HG03103 (cell line): Measurements from ENCODE around the gene FUT1.
"Not testable (repeated sequence)": the region's sequence is repeated elsewhere in the genome, so short reads cannot be mapped to it uniquely, and the experiment has no call there.

Experiments
- ATAC-seq: cut with Tn5 transposase; IDR thresholded peaks from one replicate; pipeline ENCODE4 v1.9.1; 2021; ENCODE audit warnings: low read depth; ENCODE audit not compliant: unreplicated experiment

The FUT1 gene

GRCh38 chr19:48752496-48753365 lies at the start of gene FUT1:
Gene FUT1, minus strand, starts transcription at chr19:48752641. Its CDS starts 1,360 bp downstream, at chr19:48751281.
- no peak for ATAC-seq

- no peak for ATAC-seq
These were observed 47.2 kb upstream of the FUT1 start for GRCh38 chr19:48799358-48800300.

- no peak for ATAC-seq
These were observed 46.5 kb upstream of the FUT1 start for GRCh38 chr19:48798937-48799336.

- no peak for ATAC-seq
These were observed 44.7 kb upstream of the FUT1 start for GRCh38 chr19:48797103-48797502.

GRCh38 chr19:48796298-48797083 lies 44.0 kb upstream of the FUT1 start:
- ATAC-seq = no peak

- ATAC-seq = no peak
These were observed 43.2 kb upstream of the FUT1 start for GRCh38 chr19:48795685-48796070.

- ATAC-seq = peak; percentile 67
These were observed 42.7 kb upstream of the FUT1 start for GRCh38 chr19:48795055-48795684.

- ATAC-seq = no peak
These were observed 41.9 kb upstream of the FUT1 start for GRCh38 chr19:48794291-48794690.

GRCh38 chr19:48793271-48793670 lies 40.8 kb upstream of the FUT1 start:
- no peak for ATAC-seq

GRCh38 chr19:48787331-48787730 lies 34.9 kb upstream of the FUT1 start:
- not testable (repeated sequence) for ATAC-seq

- not testable (repeated sequence) for ATAC-seq
These were observed 34.0 kb upstream of the FUT1 start for GRCh38 chr19:48786422-48786821.

- no peak for ATAC-seq
These were observed 32.1 kb upstream of the FUT1 start for GRCh38 chr19:48784527-48784926.

- ATAC-seq = no peak
These were observed 28.4 kb upstream of the FUT1 start for GRCh38 chr19:48780631-48781391.

- no peak for ATAC-seq
These were observed 27.2 kb upstream of the FUT1 start for GRCh38 chr19:48779636-48780035.

GRCh38 chr19:48777720-48778119 lies 25.3 kb upstream of the FUT1 start:
- ATAC-seq = no peak

- ATAC-seq = no peak
These were observed 24.7 kb upstream of the FUT1 start for GRCh38 chr19:48777139-48777538.

- ATAC-seq = no peak
These were observed 20.1 kb upstream of the FUT1 start for GRCh38 chr19:48772503-48772953.

- ATAC-seq = no peak
These were observed 18.5 kb upstream of the FUT1 start for GRCh38 chr19:48770734-48771472.

- no peak for ATAC-seq
These were observed 17.8 kb upstream of the FUT1 start for GRCh38 chr19:48770266-48770665.
